Right lobe of liver (tissue), 6 donors: ENCODE measurements around the gene CALCOCO2. TPM values are rescaled to one million over a fixed set of nuclear protein-coding genes. Genes with fewer than 3 reads are reported as not detected.
A peak's percentile ranks its signal among the peaks of the same experiment; 100 is the strongest.

Source experiments
- ATAC-seq, 4 donors: fragments of 200-7000 bp; cut with Tn5 transposase; one replicate each; pipeline ENCODE4 v1.9.1; 2020; ENCODE audit warnings: mild to moderate bottlenecking in 4 of 4, moderate library complexity in 4 of 4
- DNase-seq, 3 donors: peaks; one replicate each; pipeline ENCODE4 v3.0.0-alpha.2; 2020
- H3K27ac ChIP-seq, 3 donors: fragments of 200-600 bp; one replicate each; pipeline ENCODE4 v1.8.0; 2022
- H3K27me3 ChIP-seq, 2 donors: fragments of 200-600 bp; one replicate each; pipeline ENCODE4 v1.8.0; 2022
- H3K36me3 ChIP-seq, 4 donors: fragments of 200-600 bp; sonication (generic) in 1 of 4; one replicate each; pipeline versions ENCODE4 v1.5.1 to v1.8.0; 2017 to 2022; ENCODE audit warnings: control low read depth in 1 of 4
- H3K4me1 ChIP-seq, 4 donors: fragments of 200-600 bp; sonication (generic) in 1 of 4; one replicate each; pipeline versions ENCODE4 v1.5.1 to v1.8.0; 2017 to 2022; ENCODE audit warnings: control low read depth in 1 of 4
- H3K4me3 ChIP-seq, 3 donors: fragments of 200-600 bp; one replicate each; pipeline ENCODE4 v1.8.0; 2022
- H3K9me3 ChIP-seq, 4 donors: fragments of 200-600 bp; sonication (generic) in 1 of 4; one replicate each; pipeline versions ENCODE4 v1.5.1 to v1.8.0; 2017 to 2022; ENCODE audit warnings: control low read depth in 1 of 4
- CTCF ChIP-seq, 4 donors: fragments of 200-600 bp in 3 of 4; fragments of 450-650 bp in 1 of 4; IDR thresholded peaks; one replicate each; pipeline versions ENCODE4 v1.5.1 to v1.8.0; 2016 to 2022; ENCODE audit warnings: antibody characterized with exemption in 4 of 4, mild to moderate bottlenecking in 2 of 4
- POLR2A ChIP-seq: fragments of 450-650 bp; IDR thresholded peaks from one replicate; pipeline ENCODE4 v1.6.1; 2017; ENCODE audit warnings: antibody characterized with exemption, mild to moderate bottlenecking
- WGBS: methylation state at CpG from one replicate; pipeline ENCODE4 v1.1.6; 2018; ENCODE audit warnings: low coverage, low lambda C conversion rate; ENCODE audit not compliant: insufficient coverage; ENCODE audit errors: missing lambda C conversion rate; 5-methylcytosine and 5-hydroxymethylcytosine counted together
- intact Hi-C, 2 donors: fragments of 100-400 bp; cut with DNase I; formaldehyde crosslinking; loops; one replicate each; pipeline versions ENCODE4 v1.11.2 to v1.14.1; 2022
- total RNA-seq, 6 experiments: library from RNA; depleted of rRNA in 2 of 6; stranded (reverse); fragments of >200 nt in 2 of 6; fragmentation: NEBNext Ultra II Directional in 3 of 6; extraction: Animal tissue kit (Norgen Biotek cat#: 25700) in 3 of 6; gene quantifications; one replicate each; pipeline versions ENCODE4 v1.1.0 to v1.2.4, GENCODE V29; 2016 to 2023
- donor health status: DM: no; HTN: yes; CAD: no.
- donor health status: DM: no; HTN: no; CAD: no.
- donor health status: DM: no; HTN: no; CAD: no.
- donor health status: DM: no; HTN: yes; CAD: no.
- donor health status: DM: no; HTN: yes; CAD: no.

CALCOCO2 gene
- total RNA-seq, 6 experiments from 2014 or later: 58.0 to 93.3 (median 72.1) TPM

- WGBS: 59% methylated on average over 5 of the region's 6 CpGs
- no peaks in the 10 kb centered on the region for H3K27me3 ChIP-seq
- intact Hi-C loops: no loop called here
- peaks cover 2 to 41% (median 16%) of the 10 kb centered on the region in 4 donors for H3K4me1 ChIP-seq
- H3K4me3 ChIP-seq: no peak overlapping the region
- TF ChIP-seq CTCF (IDR thresholded peaks at IDR 0.05) (no peak), POLR2A (no peak)
- H3K36me3 ChIP-seq: peaks cover 0 to 42% (median 22%) of the 10 kb centered on the region in 4 donors
- DNase-seq (no peak), ATAC-seq (no peak)
- H3K27ac ChIP-seq: peak overlapping the region; percentile 83 to 92 (median 90)
- no peaks in the 10 kb centered on the region for H3K9me3 ChIP-seq
These were observed 12.5 kb downstream of the CALCOCO2 start for GRCh38 chr17:48843187-48843900.

GRCh38 chr17:48850792-48851323, 20.0 kb downstream of the CALCOCO2 start:
- no peak for ATAC-seq
- no peak for DNase-seq
- H3K4me1 ChIP-seq: no peaks in the 10 kb centered on the region
- no peak for TF ChIP-seq CTCF (IDR thresholded peaks at IDR 0.05)
- no peak for TF ChIP-seq POLR2A
- WGBS: 95% methylated on average over 4 of the region's 4 CpGs
- intact Hi-C loops: no loop called here
- no peaks in the 10 kb centered on the region for H3K27me3 ChIP-seq
- no peak overlapping the region for H3K4me3 ChIP-seq
- no peak overlapping the region for H3K27ac ChIP-seq
- H3K9me3 ChIP-seq: no peaks in the 10 kb centered on the region
- H3K36me3 ChIP-seq: peaks cover 0 to 88% (median 56%) of the 10 kb centered on the region in 4 donors

- intact Hi-C loops: no loop called here
- H3K36me3 ChIP-seq: peaks cover 0 to 90% (median 40%) of the 10 kb centered on the region in 4 donors
These were observed 24.1 kb downstream of the CALCOCO2 start for GRCh38 chr17:48854774-48855476.

More at GRCh38 chr17:48854774-48855476, 24.1 kb downstream of the CALCOCO2 start:
- no peaks in the 10 kb centered on the region for H3K4me1 ChIP-seq
- no peak overlapping the region for H3K27ac ChIP-seq
- H3K9me3 ChIP-seq: no peaks in the 10 kb centered on the region
- no peak for DNase-seq
- TF ChIP-seq CTCF (IDR thresholded peaks at IDR 0.05) (no peak), POLR2A (no peak)
- H3K4me3 ChIP-seq: no peak overlapping the region
- ATAC-seq: no peak
- WGBS: 80% methylated on average over 5 of the region's 7 CpGs
- no peaks in the 10 kb centered on the region for H3K27me3 ChIP-seq
